ENCODE measurements around the gene TEX30. TPM values are rescaled to one million over a fixed set of nuclear protein-coding genes. Genes with fewer than 3 reads are reported as not detected.

Gene TEX30
- total RNA-seq, 1 experiment from 2014 or later = 13.1 TPM

DNA sequence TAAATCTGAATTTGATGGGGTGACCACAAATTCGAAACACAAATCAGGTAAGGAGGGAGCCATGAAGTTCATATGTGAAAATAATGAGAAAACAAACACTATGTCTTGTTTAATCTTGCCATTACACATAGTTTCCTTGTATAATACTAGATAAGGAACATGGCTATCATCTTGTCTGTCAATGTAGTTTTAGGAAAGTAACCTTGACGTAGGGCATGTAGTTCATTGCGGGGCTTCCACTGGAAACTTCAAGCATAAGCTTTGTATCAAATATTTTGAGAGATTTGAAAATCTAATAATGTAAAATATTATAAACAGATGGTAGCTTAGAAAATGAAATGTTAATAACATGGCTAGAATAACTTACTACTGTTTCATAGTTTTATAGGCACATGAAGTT lies 34.1 kb upstream of the TEX30 start:
- Histone ChIP-seq H3K79me1 (ENCODE audit: insufficient read depth, low read depth, low read length, poor library complexity, severe bottlenecking) (no peaks in the 10 kb centered on the region), H3K27ac (ENCODE audit: insufficient read length, low read depth, low read length) (no peak overlapping the region), H3K9ac (ENCODE audit: extremely low read depth, insufficient read length, low read length) (no peak overlapping the region), H2BK120ac (ENCODE audit: low read depth, low read length, poor library complexity, severe bottlenecking) (no peak overlapping the region), H3K14ac (ENCODE audit: insufficient read depth, low read length) (no peak overlapping the region), H4K8ac (replicated peaks; ENCODE audit: insufficient read length, low read depth, low read length) (no peak overlapping the region), H2BK12ac (ENCODE audit: insufficient read length, low read depth, low read length) (no peak overlapping the region), H3T11ph (ENCODE audit: low read length) (no peak overlapping the region), H3K4me2 (ENCODE audit: insufficient read depth, insufficient read length, low read length) (no peak overlapping the region), H3K4ac (ENCODE audit: low read depth, low read length) (no peak overlapping the region), H2AK5ac (ENCODE audit: insufficient read length, low read length) (no peak overlapping the region), H4K5ac (ENCODE audit: insufficient read length, low read depth, low read length) (no peak overlapping the region), H3K56ac (ENCODE audit: insufficient read length, low read depth, low read length) (no peak overlapping the region), H3K18ac (ENCODE audit: insufficient read length, low read depth, low read length) (no peak overlapping the region), H2BK5ac (ENCODE audit: insufficient read length, low read length) (no peak overlapping the region), H3K27me3 (ENCODE audit: insufficient read depth, low read length) (no peaks in the 10 kb centered on the region), H4K91ac (ENCODE audit: insufficient read length, low read depth, low read length) (no peak overlapping the region), H4K20me1 (ENCODE audit: control insufficient read depth, insufficient read depth, insufficient read length) (no peaks in the 10 kb centered on the region), H3K9me3 (ENCODE audit: control insufficient read depth, low read depth, low read length) (no peaks in the 10 kb centered on the region), H3K79me2 (ENCODE audit: insufficient read depth, low read length) (no peaks in the 10 kb centered on the region; the same call in 1 of the 2 replicates), H3K23me2 (ENCODE audit: insufficient read length, low read depth, low read length, poor library complexity, severe bottlenecking) (no peaks in the 10 kb centered on the region), H2AFZ (ENCODE audit: low read length) (no peak overlapping the region), H3K4me1 (ENCODE audit: insufficient read depth, low read length) (no peaks in the 10 kb centered on the region; the same call in 1 of the 2 replicates), H2BK15ac (ENCODE audit: low read depth, low read length) (no peak overlapping the region), H2BK20ac (ENCODE audit: low read depth, low read length, poor library complexity, severe bottlenecking) (no peak overlapping the region), H3K23ac (ENCODE audit: insufficient read length, low read depth, low read length) (no peak overlapping the region)
- no peaks in the 10 kb centered on the region for H3K27me3 Mint-ChIP-seq (ENCODE audit: low read depth)
- H3K4me1 Mint-ChIP-seq = peaks cover 0 to 3% of the 10 kb centered on the region in 2 experiments; a peak in 2 of 4 replicates
- no peak overlapping the region for H3K27ac Mint-ChIP-seq
- no CpG with 5 or more reads among the region's 3 CpGs for WGBS (ENCODE audit: extremely low coverage, insufficient read length, low lambda C conversion rate)
- H3K36me3 Mint-ChIP-seq (ENCODE audit: insufficient read depth in 1 of 3, low read depth in 3 of 3) = peaks cover 4 to 9% (median 7%) of the 10 kb centered on the region in 3 experiments; a peak in 6 of 7 replicates
- peaks cover 3 to 9% of the 10 kb centered on the region in 2 experiments; a peak in 4 of 5 replicates for H3K9me3 Mint-ChIP-seq
- H3K4me3 Mint-ChIP-seq = no peak overlapping the region
- DNase-seq = no peak
- TF ChIP-seq, protein P1, sequence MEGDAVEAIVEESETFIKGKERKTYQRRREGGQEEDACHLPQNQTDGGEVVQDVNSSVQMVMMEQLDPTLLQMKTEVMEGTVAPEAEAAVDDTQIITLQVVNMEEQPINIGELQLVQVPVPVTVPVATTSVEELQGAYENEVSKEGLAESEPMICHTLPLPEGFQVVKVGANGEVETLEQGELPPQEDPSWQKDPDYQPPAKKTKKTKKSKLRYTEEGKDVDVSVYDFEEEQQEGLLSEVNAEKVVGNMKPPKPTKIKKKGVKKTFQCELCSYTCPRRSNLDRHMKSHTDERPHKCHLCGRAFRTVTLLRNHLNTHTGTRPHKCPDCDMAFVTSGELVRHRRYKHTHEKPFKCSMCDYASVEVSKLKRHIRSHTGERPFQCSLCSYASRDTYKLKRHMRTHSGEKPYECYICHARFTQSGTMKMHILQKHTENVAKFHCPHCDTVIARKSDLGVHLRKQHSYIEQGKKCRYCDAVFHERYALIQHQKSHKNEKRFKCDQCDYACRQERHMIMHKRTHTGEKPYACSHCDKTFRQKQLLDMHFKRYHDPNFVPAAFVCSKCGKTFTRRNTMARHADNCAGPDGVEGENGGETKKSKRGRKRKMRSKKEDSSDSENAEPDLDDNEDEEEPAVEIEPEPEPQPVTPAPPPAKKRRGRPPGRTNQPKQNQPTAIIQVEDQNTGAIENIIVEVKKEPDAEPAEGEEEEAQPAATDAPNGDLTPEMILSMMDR (conservative IDR thresholded peaks at IDR 0.05) = no peak

Data from H9 (cell line).